Liver (tissue), 9 donors: ENCODE measurements around the gene SCGB1D2. TPM values are rescaled to one million over a fixed set of nuclear protein-coding genes. Genes with fewer than 3 reads are reported as not detected.
"Not testable (repeated sequence)": the region's sequence is repeated elsewhere in the genome, so short reads cannot be mapped to it uniquely, and the experiment has no call there.

ENCODE experiments used
- DNase-seq: peaks from one replicate; pipeline ENCODE4 v3.0.0-alpha.2; 2017; ENCODE audit warnings: low spot score
- H3K27ac ChIP-seq, 2 donors: one replicate each; pipeline ENCODE4 v1.7.0; 2013; ENCODE audit warnings: inconsistent platforms in 2 of 2, low read length in 2 of 2, control low read depth in 1 of 2, low read depth in 1 of 2, mild to moderate bottlenecking in 1 of 2
- H3K27me3 ChIP-seq, 4 donors: one replicate each; pipeline versions ENCODE4 v1.6.1 to v1.7.0; 2013; ENCODE audit warnings: low read length in 3 of 4, inconsistent platforms in 1 of 4, mild to moderate bottlenecking in 1 of 4, moderate library complexity in 1 of 4; ENCODE audit not compliant: control insufficient read depth in 4 of 4, insufficient read depth in 4 of 4
- H3K36me3 ChIP-seq, 4 donors: one replicate each; pipeline versions ENCODE4 v1.6.1 to v1.7.0; 2013; ENCODE audit warnings: low read length in 3 of 4, mild to moderate bottlenecking in 3 of 4, low read depth in 1 of 4, moderate library complexity in 1 of 4; ENCODE audit not compliant: control insufficient read depth in 4 of 4, insufficient read depth in 3 of 4
- H3K4me1 ChIP-seq, 4 donors: one replicate each; pipeline versions ENCODE4 v1.6.1 to v1.7.0; 2013; ENCODE audit warnings: low read length in 3 of 4, mild to moderate bottlenecking in 3 of 4, moderate library complexity in 1 of 4; ENCODE audit not compliant: control insufficient read depth in 4 of 4, insufficient read depth in 4 of 4
- H3K4me3 ChIP-seq, 3 donors: one replicate each; pipeline versions ENCODE4 v1.6.1 to v1.7.0; 2013; ENCODE audit warnings: low read length in 3 of 3, control low read depth in 1 of 3, low read depth in 1 of 3, mild to moderate bottlenecking in 1 of 3
- H3K9ac ChIP-seq, 2 donors: one replicate each; pipeline ENCODE4 v1.7.0; 2013; ENCODE audit warnings: low read length in 2 of 2, mild to moderate bottlenecking in 2 of 2, moderate library complexity in 2 of 2, control low read depth in 1 of 2, low read depth in 1 of 2
- H3K9me3 ChIP-seq, 4 donors: one replicate each; pipeline versions ENCODE4 v1.6.1 to v1.7.0; 2013; ENCODE audit warnings: low read length in 3 of 4; ENCODE audit not compliant: control insufficient read depth in 4 of 4
- EGR1 ChIP-seq, 2 donors: IDR thresholded peaks; 2 replicates each; pipeline ENCODE4 v1.6.1; 2016 to 2018; ENCODE audit warnings: antibody characterized with exemption in 2 of 2, low read depth in 2 of 2
- FOXA1 ChIP-seq: IDR thresholded peaks from 2 replicates; pipeline ENCODE4 v1.6.1; 2016; ENCODE audit warnings: antibody characterized with exemption
- FOXA2 ChIP-seq: IDR thresholded peaks from 2 replicates; pipeline ENCODE4 v1.6.1; 2016; ENCODE audit warnings: antibody characterized with exemption
- GABPA ChIP-seq, 2 donors: IDR thresholded peaks in 1 of 2; conservative IDR thresholded peaks in 1 of 2; 2 replicates each; pipeline ENCODE4 v1.6.1; 2016; ENCODE audit warnings: antibody characterized with exemption in 2 of 2, mild to moderate bottlenecking in 1 of 2, moderate library complexity in 1 of 2
- HNF4G ChIP-seq: IDR thresholded peaks from 2 replicates; pipeline ENCODE4 v1.6.1; 2016; ENCODE audit warnings: antibody characterized with exemption
- JUND ChIP-seq, 2 donors: IDR thresholded peaks; 2 replicates each; pipeline ENCODE4 v1.6.1; 2016; ENCODE audit warnings: antibody characterized with exemption in 2 of 2
- REST ChIP-seq: IDR thresholded peaks from 2 replicates; pipeline ENCODE4 v1.6.1; 2016; ENCODE audit warnings: antibody characterized with exemption, mild to moderate bottlenecking
- RXRA ChIP-seq, 2 donors: IDR thresholded peaks; 2 replicates each; pipeline ENCODE4 v1.6.1; 2017 to 2018; ENCODE audit warnings: antibody characterized with exemption in 2 of 2, mild to moderate bottlenecking in 1 of 2
- WGBS: extraction: QIAGEN DNeasy Blood & Tissue Kit; methylation state at CpG from one replicate; pipeline ENCODE4 v1.1.7; 2013; 5-methylcytosine and 5-hydroxymethylcytosine counted together
- polyA plus RNA-seq, 2 donors: library from polyadenylated mRNA; stranded (reverse) in 1 of 2; unstranded in 1 of 2; fragments of 200-250 nt in 1 of 2; fragments of >200 nt in 1 of 2; fragmentation: Nextera tagmentation in 1 of 2; extraction: Ambion mirVana in 1 of 2; gene quantifications; one replicate each; pipeline versions ENCODE4 v1.2.1 to v1.2.3, GENCODE V29; 2013 to 2015
- total RNA-seq, 2 donors: library from RNA; depleted of rRNA; stranded (reverse); fragments of >200 nt; gene quantifications; one replicate each; pipeline ENCODE4 v1.2.3, GENCODE V29; 2014
- donor health status: healthy.
- donor health status: healthy.
- donor health status: healthy.
- donor health status: healthy.
- donor health status: healthy.

SCGB1D2 gene
- total RNA-seq (not detected), polyA plus RNA-seq (not detected)

- H3K4me1 ChIP-seq: no peaks in the 10 kb centered on the region
- TF ChIP-seq REST (no peak), JUND (IDR thresholded peaks at IDR 0.05) (no peak), HNF4G (no peak), FOXA1 (no peak), FOXA2 (no peak), GABPA (IDR thresholded peaks at IDR 0.05 in 1 of 2, conservative IDR thresholded peaks at IDR 0.05 in 1 of 2) (no peak), RXRA (IDR thresholded peaks at IDR 0.05) (no peak), EGR1 (IDR thresholded peaks at IDR 0.05; ENCODE audit: low read depth in 2 of 2) (no peak)
- no peaks in the 10 kb centered on the region for H3K27me3 ChIP-seq
- no peak within 1 kb of the TSS for H3K4me3 ChIP-seq
- H3K9me3 ChIP-seq: no peaks in the 10 kb centered on the region
- no peak for DNase-seq
- no peak within 1 kb of the TSS for H3K9ac ChIP-seq
- 21% methylated on average over 3 of the region's 3 CpGs for WGBS
- H3K27ac ChIP-seq: no peak within 1 kb of the TSS
- no peaks in the 10 kb centered on the region for H3K36me3 ChIP-seq
Measured at GRCh38 chr11:62242021-62242420, at the start of gene SCGB1D2. Gene SCGB1D2 (plus strand): TSS chr11:62242239. CDS start chr11:62242308, 69 bp downstream.

- no peaks in the 10 kb centered on the region for H3K4me1 ChIP-seq
- no peaks in the 10 kb centered on the region for H3K9me3 ChIP-seq
- H3K36me3 ChIP-seq: no peaks in the 10 kb centered on the region
- H3K27ac ChIP-seq: no peak overlapping the region
- no peak overlapping the region for H3K9ac ChIP-seq
- no peak for DNase-seq
- 68% methylated on average over 4 of the region's 4 CpGs for WGBS
- peaks cover 0 to 3% (median 1%) of the 10 kb centered on the region in 4 donors for H3K27me3 ChIP-seq
- no peak overlapping the region for H3K4me3 ChIP-seq
- TF ChIP-seq RXRA (IDR thresholded peaks at IDR 0.05) (no peak), REST (peak; percentile 93)
Measured at GRCh38 chr11:62193952-62194351, 48.1 kb upstream of the SCGB1D2 start.

- H3K36me3 ChIP-seq, H3K27ac ChIP-seq, H3K4me1 ChIP-seq, H3K9me3 ChIP-seq, H3K9ac ChIP-seq, H3K4me3 ChIP-seq, DNase-seq, H3K27me3 ChIP-seq: not testable (repeated sequence)
- 11% methylated on average over 5 of the region's 9 CpGs for WGBS
Measured at GRCh38 chr11:62195010-62195409, 47.0 kb upstream of the SCGB1D2 start.
